Raji (cell line): Measurements from ENCODE around the gene DHPS.

ENCODE experiments used
- POLR2A ChIP-seq: IDR thresholded peaks from 2 replicates; pipeline ENCODE4 v1.6.1; 2011; ENCODE audit warnings: low read depth, low read length, control low read depth; ENCODE audit not compliant: insufficient read depth

DHPS gene

GRCh38 chr19:12689012-12689411, 7.3 kb upstream of the DHPS start:
- no peak for TF ChIP-seq POLR2A

GRCh38 chr19:12687496-12688196, 6.0 kb upstream of the DHPS start, which contains the start of gene GNG14:
Gene GNG14, plus strand, starts transcription at chr19:12687998. Its CDS starts 51 bp downstream, at chr19:12688049.
- no peak for TF ChIP-seq POLR2A

- TF ChIP-seq POLR2A, result no peak
These were observed 4.2 kb upstream of the DHPS start for GRCh38 chr19:12685831-12686230.

DNA sequence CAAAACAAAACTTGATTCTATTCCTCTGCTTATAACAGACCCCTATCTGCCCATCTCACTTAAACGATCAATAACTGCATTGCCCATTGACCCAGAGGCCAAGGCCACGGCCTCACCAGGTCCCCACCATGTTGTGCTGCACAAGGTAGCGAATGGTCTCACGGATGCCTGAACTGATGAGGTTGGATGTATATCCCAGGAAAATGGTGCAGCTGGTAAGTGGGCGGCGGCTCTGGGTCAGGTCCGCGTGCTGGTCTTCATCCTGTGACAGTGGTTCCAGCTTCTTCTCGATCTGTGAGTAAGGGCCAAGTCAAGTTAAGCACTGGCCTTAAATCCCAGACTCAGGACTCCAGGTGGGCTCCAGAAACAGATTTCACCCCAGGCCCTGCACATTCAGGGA, 1.6 kb downstream of the DHPS start:
- no peak for TF ChIP-seq POLR2A

- no peak for TF ChIP-seq POLR2A
These were observed 4.8 kb downstream of the DHPS start for GRCh38 chr19:12676928-12677327.

DNA sequence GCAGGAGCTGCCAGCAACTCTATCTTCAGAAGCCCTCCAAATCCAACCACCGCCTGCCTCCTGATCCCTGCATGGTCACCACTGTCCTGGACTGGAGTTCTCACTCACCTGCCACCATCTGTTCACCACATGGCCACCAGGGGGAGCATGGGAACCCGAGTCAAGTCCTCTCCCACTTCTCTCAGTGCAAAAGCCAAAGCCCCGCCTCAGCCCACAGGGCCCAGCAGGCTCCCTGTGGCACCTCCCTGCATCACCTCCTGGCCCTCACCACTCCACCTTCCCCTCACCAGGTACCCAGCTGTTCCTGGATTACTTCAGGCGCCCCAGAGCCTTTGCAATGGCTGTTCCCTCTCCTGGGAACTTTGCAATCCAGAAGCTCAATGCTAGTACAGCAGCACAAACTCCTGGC, 5.3 kb downstream of the DHPS start:
- TF ChIP-seq POLR2A, result no peak

- TF ChIP-seq POLR2A, result no peak
These were observed 5.7 kb downstream of the DHPS start for GRCh38 chr19:12675940-12676339.

GRCh38 chr19:12675399-12675798, 6.3 kb downstream of the DHPS start:
- TF ChIP-seq POLR2A, result no peak

DNA sequence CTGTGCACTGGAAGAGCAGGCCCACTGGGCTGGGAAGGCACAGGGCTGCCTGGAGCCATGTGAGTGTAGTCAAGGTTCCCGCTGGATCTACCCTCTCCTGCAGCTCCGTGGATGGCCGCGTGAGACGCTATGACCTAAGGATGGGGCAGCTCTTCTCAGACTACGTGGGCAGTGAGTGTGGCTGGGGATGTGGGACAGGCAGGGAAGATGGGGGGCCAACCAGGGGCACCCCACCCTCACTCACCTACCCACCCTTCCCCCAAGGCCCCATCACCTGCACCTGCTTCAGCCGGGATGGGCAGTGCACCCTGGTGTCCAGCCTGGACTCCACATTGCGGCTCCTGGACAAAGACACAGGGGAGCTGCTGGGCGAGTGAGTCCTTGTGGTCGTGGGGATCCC, 8.9 kb downstream of the DHPS start:
- TF ChIP-seq POLR2A, result no peak

GRCh38 chr19:12670159-12670928, 11.3 kb downstream of the DHPS start:
- TF ChIP-seq POLR2A, result no peak

DNA sequence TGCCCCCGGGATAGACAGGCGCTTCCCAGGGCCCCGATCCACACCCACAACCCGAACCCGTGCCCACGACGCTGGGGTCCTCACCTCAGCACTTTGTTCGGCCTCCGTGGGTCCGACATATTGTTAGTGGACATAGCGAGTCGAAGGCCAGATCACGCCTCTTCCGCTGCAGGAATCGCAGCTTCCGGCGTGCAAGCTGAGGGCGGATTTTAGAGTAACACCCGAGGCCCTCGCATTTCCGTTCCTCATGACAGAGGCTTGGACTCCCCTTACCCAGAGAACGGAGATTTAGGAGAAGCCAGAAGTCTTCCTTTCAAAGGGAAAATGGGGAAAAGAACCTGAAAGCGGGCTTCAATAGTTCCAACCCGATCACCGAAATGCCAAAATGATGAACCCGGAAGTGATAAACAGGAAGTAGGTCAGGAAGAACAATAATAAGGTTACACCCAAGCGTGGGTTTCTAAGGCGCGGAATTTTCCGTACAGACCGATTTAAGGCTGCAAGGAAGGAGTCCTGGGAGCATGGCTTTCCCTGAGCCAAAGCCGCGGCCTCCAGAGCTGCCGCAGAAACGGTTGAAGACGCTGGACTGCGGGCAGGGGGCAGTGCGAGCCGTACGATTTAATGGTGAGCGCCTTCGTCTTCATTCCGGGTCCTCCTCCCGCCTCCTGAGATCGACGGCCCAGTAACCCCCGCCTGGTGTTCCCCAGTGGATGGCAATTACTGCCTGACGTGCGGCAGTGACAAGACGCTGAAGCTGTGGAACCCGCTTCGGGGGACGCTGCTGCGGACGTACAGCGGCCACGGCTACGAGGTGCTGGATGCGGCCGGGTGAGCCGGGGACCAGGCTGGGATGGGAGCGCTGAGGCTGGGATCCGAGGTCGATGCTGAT, 12.2 kb downstream of the DHPS start:
- TF ChIP-seq POLR2A, result peak; percentile 69

GRCh38 chr19:12668932-12669269, 12.8 kb downstream of the DHPS start:
- TF ChIP-seq POLR2A, result no peak

- TF ChIP-seq POLR2A, result no peak
These were observed 13.3 kb downstream of the DHPS start for GRCh38 chr19:12668346-12668745.

GRCh38 chr19:12667731-12668302, 13.9 kb downstream of the DHPS start:
- no peak for TF ChIP-seq POLR2A
